K562 (cell line): Measurements from ENCODE around the gene ARID3C. TPM values are rescaled to one million over a fixed set of nuclear protein-coding genes. Genes with fewer than 3 reads are reported as not detected.

Experiments used
- FOXJ2 ChIP-seq: fragments of 200-800 bp; sonication (Bioruptor generic); IDR thresholded peaks from 2 replicates; pipeline ENCODE4 v1.6.1; 2016; ENCODE audit warnings: missing genetic modification characterization, missing compliant biosample characterization
- IFI16 ChIP-seq: fragments of 250-450 bp; sonication (Bioruptor Pico); IDR thresholded peaks from 2 replicates; pipeline ENCODE4 v2.1.2; 2022; ENCODE audit warnings: mild to moderate bottlenecking, inconsistent platforms
- ILF3 ChIP-seq: fragments of 450-650 bp; IDR thresholded peaks from 2 replicates; pipeline ENCODE4 v1.6.1; 2018; ENCODE audit warnings: antibody characterized with exemption, mild to moderate bottlenecking, moderate library complexity, borderline replicate concordance
- JUND ChIP-seq, 2 experiments: IDR thresholded peaks; 2 replicates in 1 of 2; 3 replicates in 1 of 2; pipeline ENCODE4 v1.6.1; 2011; ENCODE audit warnings: borderline replicate concordance in 2 of 2, low read depth in 2 of 2, low read length in 2 of 2, improper control_type of control experiment in 1 of 2, missing biosample characterization in 1 of 2, missing genetic modification characterization in 1 of 2, missing genetic modification reagents in 1 of 2
- PHTF2 ChIP-seq: fragments of 250-450 bp; sonication (Bioruptor Pico); IDR thresholded peaks from 2 replicates; pipeline ENCODE4 v1.5.0; 2021; ENCODE audit warnings: mild to moderate bottlenecking
- RAD21 ChIP-seq, 2 experiments: fragments of 250-450 bp in 1 of 2; fragments of 450-650 bp in 1 of 2; sonication (Bioruptor Pico) in 1 of 2; formaldehyde crosslinking in 1 of 2; IDR thresholded peaks in 1 of 2; conservative IDR thresholded peaks in 1 of 2; 2 replicates each; pipeline versions ENCODE4 v1.4.0 to v1.8.0; 2020 to 2022; ENCODE audit warnings: mild to moderate bottlenecking in 2 of 2, moderate library complexity in 1 of 2
- XRCC5 ChIP-seq: fragments of 200-400 bp; formaldehyde crosslinking; IDR thresholded peaks from 2 replicates; pipeline ENCODE4 v1.6.1; 2017; ENCODE audit warnings: low read depth, mild to moderate bottlenecking, low read length
- ZNF253 ChIP-seq: fragments of 250-450 bp; sonication (Bioruptor Pico); conservative IDR thresholded peaks from 2 replicates; pipeline ENCODE4 v1.6.1; 2021; ENCODE audit warnings: mild to moderate bottlenecking
- ZNF282 ChIP-seq: sonication (generic); formaldehyde crosslinking; IDR thresholded peaks from 2 replicates; pipeline ENCODE4 v1.8.1; 2023; ENCODE audit warnings: missing genetic modification reagents
- ZNF589 ChIP-seq: fragments of 200-800 bp; sonication (Bioruptor generic); IDR thresholded peaks from 2 replicates; pipeline ENCODE4 v1.6.1; 2016; ENCODE audit warnings: low read depth, missing genetic modification characterization, missing compliant biosample characterization
- polyA plus RNA-seq, 8 experiments: library from polyadenylated mRNA; depleted of rRNA in 4 of 8; stranded (reverse) in 5 of 8; unstranded in 3 of 8; fragments of >200 nt; fragmentation: Nextera tagmentation in 2 of 8; fragmentation: Illumina TruSeq in 1 of 8; extraction: Ambion mirVana in 2 of 8; extraction: Trizol in 1 of 8; gene quantifications; 2 replicates each; pipeline versions ENCODE4 v1.2.1 to v1.2.3, GENCODE V29; 2011 to 2014; ENCODE audit warnings: inconsistent platforms in 1 of 8, missing spikeins in 1 of 8
- total RNA-seq, 7 experiments: library from RNA; depleted of rRNA in 6 of 7; stranded (reverse); fragments of >200 nt in 6 of 7; fragmentation: Illumina TruSeq in 2 of 7; extraction: Trizol in 2 of 7; gene quantifications; 2 replicates each; pipeline versions ENCODE4 v1.2.1 to v1.2.3, GENCODE V29; 2011 to 2021; ENCODE audit warnings: low replicate concordance in 1 of 7
- TF ChIP-seq, protein P1 (sequence below): fragments of 250-450 bp; sonication (Bioruptor Pico); IDR thresholded peaks from 2 replicates; pipeline ENCODE4 v1.5.1; 2021; ENCODE audit warnings: mild to moderate bottlenecking
- TF ChIP-seq, protein P2 (sequence below): fragments of 250-450 bp; sonication (Bioruptor Pico); IDR thresholded peaks from 2 replicates; pipeline ENCODE4 v1.5.0; 2021; ENCODE audit warnings: mild to moderate bottlenecking, moderate library complexity
- TF ChIP-seq, protein P3 (sequence below): fragments of 450-650 bp; conservative IDR thresholded peaks from 2 replicates; pipeline ENCODE4 v1.6.1; 2016; ENCODE audit warnings: missing genetic modification characterization, low read depth, mild to moderate bottlenecking, control low read depth, missing compliant biosample characterization
- TF ChIP-seq, protein P4 (sequence below): sonication (generic); formaldehyde crosslinking; IDR thresholded peaks from 2 replicates; pipeline ENCODE4 v1.4.0; 2020; ENCODE audit warnings: mild to moderate bottlenecking, missing genetic modification reagents
- TF ChIP-seq, protein P5 (sequence below): fragments of 250-450 bp; sonication (Bioruptor Pico); IDR thresholded peaks from 2 replicates; pipeline ENCODE4 v1.8.0; 2021; ENCODE audit warnings: borderline replicate concordance, mild to moderate bottlenecking, moderate library complexity; ENCODE audit not compliant: poor library complexity, severe bottlenecking

ARID3C gene
- total and polyA plus RNA-seq, 9 of the 15 experiments (the other 6 are each of a cell fraction or from before 2014, with no cell fraction given), result not detected

DNA sequence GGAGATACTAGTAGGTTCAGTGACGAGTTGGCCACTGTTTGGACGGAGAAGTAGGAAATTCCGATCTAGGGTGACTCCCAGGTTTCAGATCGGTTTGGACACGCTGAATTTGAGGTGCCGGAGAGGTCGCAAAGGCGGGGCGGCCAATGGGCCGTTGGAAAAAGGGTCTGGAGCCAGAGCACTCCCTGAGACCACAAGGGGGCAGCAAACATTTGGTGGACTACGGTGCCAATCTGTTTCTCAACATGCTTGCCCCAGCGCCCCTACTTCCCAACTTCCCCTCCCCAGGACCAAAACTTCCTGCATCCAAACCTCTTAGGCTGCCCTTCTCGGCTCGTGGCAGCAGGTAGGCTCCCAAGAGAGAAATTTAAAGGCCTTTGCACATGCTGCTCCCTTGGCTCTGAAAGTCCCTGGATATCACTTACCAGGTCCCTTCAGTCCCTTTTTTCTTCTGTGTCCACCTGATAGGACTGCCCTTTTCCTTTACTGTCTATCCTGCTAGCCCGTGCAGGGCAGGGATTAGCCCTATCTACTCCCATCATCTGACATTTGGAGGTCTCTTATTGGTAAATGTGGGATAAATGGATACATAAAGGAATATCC lies 16.0 kb downstream of the ARID3C start (continued):
- TF ChIP-seq ZNF589 (CRISPR knock-in tag) (no peak), ILF3 (no peak), FOXJ2 (tag) (no peak), PHTF2 (CRISPR knock-in tag) (no peak), IFI16 (no peak), ZNF253 (CRISPR knock-in tag) (no peak), JUND (IDR thresholded peaks at IDR 0.05; ENCODE audit: borderline replicate concordance, low read depth, low read length) (no peak), JUND (tag; IDR thresholded peaks at IDR 0.05; ENCODE audit: borderline replicate concordance, low read depth, low read length) (no peak; the same call in 2 of the 3 replicates), ZNF282 (CRISPR knock-in tag) (no peak), RAD21 (CRISPR knock-in tag; conservative IDR thresholded peaks at IDR 0.05 in 1 of 2, IDR thresholded peaks at IDR 0.05 in 1 of 2) (peak; percentile 22 to 55), XRCC5 (peak; percentile 25; the same call in 1 of the 2 replicates)
- TF ChIP-seq, protein P1, sequence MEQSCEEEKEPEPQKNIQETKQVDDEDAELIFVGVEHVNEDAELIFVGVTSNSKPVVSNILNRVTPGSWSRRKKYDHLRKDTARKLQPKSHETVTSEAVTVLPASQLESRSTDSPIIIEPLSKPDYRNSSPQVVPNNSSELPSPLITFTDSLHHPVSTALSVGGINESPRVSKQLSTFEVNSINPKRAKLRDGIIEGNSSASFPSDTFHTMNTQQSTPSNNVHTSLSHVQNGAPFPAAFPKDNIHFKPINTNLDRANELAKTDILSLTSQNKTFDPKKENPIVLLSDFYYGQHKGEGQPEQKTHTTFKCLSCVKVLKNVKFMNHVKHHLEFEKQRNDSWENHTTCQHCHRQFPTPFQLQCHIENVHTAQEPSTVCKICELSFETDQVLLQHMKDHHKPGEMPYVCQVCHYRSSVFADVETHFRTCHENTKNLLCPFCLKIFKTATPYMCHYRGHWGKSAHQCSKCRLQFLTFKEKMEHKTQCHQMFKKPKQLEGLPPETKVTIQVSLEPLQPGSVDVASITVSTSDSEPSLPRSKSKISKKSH (CRISPR knock-in tag), result no peak
- TF ChIP-seq, protein P2, sequence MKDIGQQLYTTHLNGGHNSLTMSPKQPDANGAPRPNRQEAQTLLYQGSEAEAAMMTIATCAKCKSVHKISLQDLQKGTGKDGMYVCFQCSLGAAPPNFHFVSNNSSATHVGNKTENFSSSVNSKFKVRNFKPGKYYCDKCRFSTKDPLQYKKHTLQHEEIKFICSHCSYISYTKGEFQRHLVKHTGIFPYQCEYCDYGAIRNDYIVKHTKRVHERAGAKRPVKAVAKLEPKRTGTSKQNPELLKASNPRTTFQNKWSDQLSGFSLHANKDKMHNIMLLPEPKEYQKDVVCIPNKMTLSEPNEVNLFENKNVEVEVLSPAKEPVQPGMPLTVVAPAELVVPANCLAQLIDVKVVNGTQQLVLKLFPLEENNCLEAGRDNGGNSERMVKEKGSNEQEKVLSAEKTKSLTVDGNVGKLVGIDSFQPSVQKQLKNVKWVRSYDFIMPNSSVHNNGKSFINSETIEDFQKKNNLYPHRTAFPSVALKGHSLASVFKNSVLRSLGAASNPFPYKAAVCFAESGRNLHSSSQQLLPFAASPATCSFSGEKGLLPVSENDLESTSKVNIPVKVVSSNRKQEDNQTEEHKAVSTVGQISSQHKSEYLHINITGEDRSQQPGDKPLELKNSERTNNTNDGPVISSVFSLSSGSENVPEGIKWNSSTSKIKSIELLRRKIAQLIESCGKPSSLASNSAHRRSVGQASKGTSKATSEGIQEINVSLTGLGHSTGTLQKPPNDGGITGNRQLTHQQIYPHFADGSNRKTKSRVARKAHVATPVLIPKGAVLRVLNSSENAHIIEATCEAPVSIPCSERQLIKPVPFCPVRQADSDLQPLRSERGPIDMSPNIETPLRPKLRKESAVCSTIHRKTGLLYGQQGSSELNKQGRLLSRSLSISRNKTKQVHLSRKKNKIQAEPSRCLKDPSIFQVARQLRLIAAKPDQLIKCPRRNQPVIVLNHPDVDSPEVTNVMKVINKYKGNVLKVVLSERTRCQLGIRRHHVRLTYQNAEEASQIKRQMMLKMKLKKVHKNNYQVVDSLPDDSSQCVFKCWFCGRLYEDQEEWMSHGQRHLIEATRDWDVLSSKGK, result no peak
- TF ChIP-seq, protein P3, sequence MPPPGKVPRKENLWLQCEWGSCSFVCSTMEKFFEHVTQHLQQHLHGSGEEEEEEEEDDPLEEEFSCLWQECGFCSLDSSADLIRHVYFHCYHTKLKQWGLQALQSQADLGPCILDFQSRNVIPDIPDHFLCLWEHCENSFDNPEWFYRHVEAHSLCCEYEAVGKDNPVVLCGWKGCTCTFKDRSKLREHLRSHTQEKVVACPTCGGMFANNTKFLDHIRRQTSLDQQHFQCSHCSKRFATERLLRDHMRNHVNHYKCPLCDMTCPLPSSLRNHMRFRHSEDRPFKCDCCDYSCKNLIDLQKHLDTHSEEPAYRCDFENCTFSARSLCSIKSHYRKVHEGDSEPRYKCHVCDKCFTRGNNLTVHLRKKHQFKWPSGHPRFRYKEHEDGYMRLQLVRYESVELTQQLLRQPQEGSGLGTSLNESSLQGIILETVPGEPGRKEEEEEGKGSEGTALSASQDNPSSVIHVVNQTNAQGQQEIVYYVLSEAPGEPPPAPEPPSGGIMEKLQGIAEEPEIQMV, result no peak
- TF ChIP-seq, protein P4, sequence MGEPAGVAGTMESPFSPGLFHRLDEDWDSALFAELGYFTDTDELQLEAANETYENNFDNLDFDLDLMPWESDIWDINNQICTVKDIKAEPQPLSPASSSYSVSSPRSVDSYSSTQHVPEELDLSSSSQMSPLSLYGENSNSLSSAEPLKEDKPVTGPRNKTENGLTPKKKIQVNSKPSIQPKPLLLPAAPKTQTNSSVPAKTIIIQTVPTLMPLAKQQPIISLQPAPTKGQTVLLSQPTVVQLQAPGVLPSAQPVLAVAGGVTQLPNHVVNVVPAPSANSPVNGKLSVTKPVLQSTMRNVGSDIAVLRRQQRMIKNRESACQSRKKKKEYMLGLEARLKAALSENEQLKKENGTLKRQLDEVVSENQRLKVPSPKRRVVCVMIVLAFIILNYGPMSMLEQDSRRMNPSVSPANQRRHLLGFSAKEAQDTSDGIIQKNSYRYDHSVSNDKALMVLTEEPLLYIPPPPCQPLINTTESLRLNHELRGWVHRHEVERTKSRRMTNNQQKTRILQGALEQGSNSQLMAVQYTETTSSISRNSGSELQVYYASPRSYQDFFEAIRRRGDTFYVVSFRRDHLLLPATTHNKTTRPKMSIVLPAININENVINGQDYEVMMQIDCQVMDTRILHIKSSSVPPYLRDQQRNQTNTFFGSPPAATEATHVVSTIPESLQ (CRISPR knock-in tag), result 0 out of 2 replicates have a peak, but pooled peaks have one; percentile 16
- TF ChIP-seq, protein P5, sequence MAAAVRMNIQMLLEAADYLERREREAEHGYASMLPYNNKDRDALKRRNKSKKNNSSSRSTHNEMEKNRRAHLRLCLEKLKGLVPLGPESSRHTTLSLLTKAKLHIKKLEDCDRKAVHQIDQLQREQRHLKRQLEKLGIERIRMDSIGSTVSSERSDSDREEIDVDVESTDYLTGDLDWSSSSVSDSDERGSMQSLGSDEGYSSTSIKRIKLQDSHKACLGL (CRISPR knock-in tag), result no peak
